Astrocyte of the hippocampus (primary cell): ENCODE data around the gene ATP6V0C.

ENCODE experiments used
- DNase-seq: peaks from one replicate; pipeline ENCODE4 v3.0.0; 2011; ENCODE audit warnings: low read depth, low spot score

Gene ATP6V0C

GRCh38 chr16:2513405-2514332 lies at the start of gene ATP6V0C:
ATP6V0C (plus strand) TSS chr16:2513952; CDS start chr16:2514104, 152 bp downstream.
- DNase-seq, result peak; percentile 95

GRCh38 chr16:2464333-2464732 lies 49.4 kb upstream of the ATP6V0C start:
- no peak for DNase-seq

DNA sequence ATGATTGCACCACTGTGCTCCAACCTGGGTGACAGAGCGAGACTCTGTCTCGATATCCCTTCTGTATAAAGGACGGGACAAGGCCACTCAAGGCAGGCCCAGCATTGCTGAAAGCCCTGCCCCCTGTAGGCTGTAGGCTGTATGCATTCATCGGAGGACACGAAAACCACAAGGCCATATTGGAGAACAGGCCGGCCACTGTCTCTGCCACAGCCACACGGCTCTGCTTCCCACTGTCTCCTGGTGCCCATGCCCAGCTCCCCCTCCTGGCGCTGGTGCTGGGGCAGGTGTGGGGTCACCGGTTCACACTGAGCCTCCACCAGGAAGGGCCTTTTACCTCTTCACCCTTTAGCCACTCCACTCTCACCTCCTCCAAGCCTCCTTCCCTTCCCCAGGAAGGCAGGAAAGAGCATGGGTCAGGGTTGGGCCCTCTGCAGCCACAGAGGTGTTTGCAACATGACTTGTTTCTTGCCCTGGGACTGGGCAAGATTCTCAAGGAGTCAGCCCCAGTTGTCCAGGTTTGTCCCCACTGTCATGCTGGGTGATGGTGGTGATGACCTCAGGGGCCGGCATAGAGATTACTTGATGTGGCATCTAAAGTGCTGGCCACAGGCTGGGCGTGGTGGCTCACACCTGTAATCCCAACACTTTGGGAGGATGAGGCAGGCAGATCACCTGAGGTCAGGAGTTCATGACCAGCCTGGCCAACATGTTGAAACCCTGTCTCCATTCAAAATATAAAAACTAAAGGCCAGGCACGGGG lies 47.9 kb upstream of the ATP6V0C start:
- DNase-seq, result no peak

DNA sequence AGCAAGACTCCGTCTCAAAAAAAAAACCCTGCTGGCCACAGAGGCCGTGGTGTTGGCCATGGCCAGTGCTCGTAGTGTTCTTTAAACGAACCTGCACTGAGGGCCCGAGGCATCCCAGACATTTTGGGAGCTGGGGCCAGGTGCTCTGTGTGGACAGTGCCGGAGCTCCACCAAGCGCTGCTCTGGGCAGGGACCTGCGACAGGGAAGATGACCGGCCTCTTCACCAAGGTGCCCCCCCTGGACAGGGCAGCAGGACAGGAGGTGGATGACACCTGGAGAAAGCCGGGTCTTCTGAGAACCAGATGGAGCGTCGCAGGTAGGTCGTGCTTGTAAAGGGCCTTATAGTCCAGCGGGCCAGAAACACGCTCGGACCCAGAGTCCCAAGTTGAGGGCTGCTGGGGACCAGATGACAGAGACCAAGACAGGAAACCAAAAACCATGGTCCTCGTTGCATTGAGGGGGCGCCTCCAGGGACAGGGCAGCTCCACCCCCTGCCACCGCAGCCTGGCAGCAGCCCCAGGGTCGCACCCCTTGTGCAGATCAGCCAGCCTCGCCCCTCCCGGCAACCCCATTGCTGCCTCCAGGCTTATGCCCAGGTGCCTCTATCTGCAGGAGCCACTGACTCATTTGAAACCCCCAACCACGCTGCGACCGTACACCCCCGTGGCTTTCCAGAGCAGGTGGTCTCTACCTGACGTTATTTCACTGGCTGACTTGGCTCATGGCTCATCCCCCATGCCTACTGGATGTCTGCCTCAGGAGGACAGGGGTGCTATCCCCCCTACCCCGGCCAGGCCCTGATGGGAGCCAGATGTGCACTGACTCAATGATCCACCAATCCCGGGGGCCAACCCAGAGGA lies 46.9 kb upstream of the ATP6V0C start:
- no peak for DNase-seq

- peak; percentile 88 for DNase-seq
Observed at GRCh38 chr16:2467528-2468232, 46.1 kb upstream of the ATP6V0C start.

DNA sequence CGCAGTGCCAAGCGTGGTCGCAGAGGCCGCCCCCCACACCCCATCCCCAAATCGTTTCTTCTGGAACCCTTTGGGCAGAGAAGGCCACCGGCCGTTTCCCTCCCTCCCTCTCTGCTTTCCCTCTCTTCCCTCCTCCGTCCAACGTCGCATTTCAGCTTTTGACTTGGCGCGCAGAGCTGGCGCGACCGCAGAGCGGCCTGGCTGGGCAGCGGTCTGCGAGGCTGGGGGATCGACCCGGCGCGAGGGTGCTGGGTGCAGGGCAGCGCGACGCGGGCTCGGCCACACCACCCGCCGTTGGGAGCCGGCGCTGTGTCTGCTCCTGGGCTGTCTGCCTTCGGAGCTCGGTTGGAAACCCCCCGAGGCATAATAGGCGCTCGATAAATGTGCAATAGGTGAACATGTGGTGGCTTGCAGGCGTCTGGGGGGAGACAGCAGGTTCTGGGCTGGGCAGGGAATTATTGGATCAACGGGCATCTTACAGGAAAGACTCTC lies 45.5 kb upstream of the ATP6V0C start:
- DNase-seq, result peak; percentile 70

DNA sequence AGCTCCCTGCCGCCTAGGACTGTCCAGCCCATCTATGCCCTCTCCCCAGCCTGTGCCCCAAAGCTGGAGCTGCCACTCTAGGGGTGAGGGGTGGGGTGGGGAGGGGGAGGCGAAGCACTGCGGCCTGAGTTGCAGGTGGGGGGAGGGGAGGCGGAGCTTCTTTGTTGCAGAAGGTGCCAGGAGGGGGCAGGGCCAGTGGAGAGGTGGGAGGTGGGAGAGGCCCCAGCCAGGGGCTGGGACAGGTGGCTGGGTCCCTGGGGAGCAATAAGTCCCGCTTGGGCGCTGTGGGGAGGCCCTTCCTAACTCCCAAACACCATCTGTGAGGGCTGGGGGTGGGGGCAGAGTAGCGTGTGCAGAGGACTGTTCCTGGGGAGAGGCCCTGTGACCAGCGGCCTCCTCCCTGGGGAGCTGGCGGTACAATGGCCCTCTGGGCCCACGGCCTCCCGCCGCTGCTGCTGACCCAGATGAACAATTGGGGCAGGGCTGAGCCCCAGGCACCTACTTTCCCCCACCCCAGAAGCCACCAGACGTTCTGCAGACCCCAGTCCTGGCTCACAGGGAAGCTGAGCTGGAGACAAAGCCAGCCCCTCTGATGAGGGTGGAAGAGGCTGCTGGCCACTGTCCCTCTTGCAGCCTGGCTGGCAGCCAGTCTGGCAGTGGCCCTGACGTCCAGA lies 44.9 kb upstream of the ATP6V0C start:
- peak; percentile 20 for DNase-seq

DNA sequence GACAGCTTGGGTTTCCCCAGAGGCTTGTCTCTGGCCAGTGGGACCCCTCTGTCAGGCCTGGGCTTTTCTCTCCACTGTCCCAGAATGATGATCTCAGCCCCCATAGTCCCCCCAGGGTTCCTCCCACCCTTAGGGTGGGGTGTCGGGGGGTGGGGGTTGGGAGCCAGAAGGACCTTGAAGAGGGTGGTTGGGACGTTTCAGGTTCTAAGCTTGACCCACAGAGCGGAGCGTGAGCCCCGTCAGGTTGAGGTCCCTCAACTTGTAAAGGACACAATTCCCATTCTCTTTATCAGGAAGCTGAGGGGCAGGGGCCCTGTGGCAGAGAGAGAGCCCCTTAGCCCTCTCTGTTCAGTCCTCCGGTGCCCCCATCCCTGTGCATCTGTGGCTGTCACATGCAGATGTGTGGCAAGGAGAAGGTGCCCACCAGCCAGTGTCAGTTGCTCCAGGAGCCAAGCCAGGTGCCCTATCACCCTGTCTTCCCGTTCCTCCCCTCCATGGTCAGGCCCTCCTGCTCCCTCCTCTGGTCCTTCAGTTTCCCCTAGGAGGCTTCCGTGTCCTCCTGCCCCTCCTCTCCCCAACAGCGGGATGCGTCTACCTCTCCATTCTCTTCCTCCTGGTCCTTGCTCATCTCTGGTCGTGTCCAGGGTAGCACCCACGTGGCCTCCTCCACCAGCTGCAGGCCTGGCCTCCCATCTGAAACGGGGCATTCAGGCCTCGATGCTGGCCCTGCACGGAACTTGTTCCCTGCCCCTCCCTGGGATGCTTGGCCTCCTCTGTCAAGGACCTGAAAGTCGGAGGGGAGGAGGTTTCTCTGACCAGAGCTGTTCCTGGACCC lies 44.1 kb upstream of the ATP6V0C start:
- DNase-seq, result no peak

DNA sequence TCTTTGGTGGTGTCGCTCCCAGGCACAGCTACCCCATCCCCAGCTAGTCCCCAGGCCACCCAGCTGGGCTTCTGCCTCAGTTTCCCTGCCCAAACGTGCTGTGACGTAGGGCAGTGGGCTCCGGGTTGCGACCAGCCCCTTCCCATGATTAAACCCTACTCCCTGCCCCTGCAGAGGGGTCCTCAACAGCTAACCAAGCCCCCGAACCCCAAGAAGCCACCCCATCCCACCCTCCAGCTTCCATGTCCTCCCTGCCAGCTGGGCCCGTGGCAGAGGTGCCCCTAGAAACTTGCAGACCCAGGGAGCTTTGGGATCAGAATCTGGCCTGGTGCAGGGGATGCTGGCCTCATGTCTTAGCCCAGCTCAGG lies 43.5 kb upstream of the ATP6V0C start:
- DNase-seq, result no peak

DNA sequence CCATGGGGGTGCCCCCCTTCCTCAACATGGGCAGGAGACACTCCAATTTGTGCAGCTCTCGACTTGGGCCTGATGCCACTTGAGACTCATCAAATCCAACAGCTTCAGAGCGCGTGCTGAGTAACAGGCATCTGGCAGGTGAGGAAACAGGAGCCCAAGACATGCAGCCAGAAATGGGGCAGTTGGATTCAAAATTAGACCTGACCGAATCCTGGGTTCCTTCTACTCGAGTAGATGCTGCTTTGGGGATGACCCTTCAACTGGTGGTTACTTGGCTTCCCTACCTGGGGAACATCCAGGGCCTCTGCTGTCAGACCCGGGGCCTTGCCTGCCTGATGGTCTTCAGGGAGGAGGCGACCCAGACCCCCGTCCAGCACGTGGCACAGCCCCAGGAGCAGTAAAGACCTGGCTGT lies 43.1 kb upstream of the ATP6V0C start:
- DNase-seq, result peak; percentile 28

GRCh38 chr16:2471016-2471652 lies 42.6 kb upstream of the ATP6V0C start, which contains the start of gene NTN3:
NTN3 (plus strand) TSS chr16:2471297; CDS start chr16:2471702, 405 bp downstream.
- peak; percentile 59 for DNase-seq

GRCh38 chr16:2471653-2472487 lies 41.9 kb upstream of the ATP6V0C start:
- DNase-seq, result no peak

- DNase-seq, result no peak
Observed at GRCh38 chr16:2472488-2472864, 41.3 kb upstream of the ATP6V0C start.

DNA sequence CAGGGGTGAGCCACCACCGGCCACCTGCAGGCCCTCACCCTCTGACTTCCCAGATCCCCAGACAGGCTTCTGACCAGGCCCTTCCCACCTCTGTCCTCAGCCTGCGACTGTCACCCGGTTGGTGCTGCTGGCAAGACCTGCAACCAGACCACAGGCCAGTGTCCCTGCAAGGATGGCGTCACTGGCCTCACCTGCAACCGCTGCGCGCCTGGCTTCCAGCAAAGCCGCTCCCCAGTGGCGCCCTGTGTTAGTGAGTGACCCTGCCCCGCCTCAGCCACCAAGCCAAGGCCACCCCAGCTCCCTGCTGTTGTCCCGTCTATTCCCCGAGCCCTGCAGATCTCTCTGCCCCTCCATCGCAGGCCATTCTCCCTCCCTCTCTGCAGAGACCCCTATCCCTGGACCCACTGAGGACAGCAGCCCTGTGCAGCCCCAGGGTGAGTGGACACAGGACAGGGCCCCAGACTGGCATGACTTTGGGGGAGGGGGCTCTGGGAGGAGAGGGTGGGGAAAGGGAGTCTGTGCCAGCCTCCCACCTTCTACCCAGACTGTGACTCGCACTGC lies 40.8 kb upstream of the ATP6V0C start:
- no peak for DNase-seq

DNA sequence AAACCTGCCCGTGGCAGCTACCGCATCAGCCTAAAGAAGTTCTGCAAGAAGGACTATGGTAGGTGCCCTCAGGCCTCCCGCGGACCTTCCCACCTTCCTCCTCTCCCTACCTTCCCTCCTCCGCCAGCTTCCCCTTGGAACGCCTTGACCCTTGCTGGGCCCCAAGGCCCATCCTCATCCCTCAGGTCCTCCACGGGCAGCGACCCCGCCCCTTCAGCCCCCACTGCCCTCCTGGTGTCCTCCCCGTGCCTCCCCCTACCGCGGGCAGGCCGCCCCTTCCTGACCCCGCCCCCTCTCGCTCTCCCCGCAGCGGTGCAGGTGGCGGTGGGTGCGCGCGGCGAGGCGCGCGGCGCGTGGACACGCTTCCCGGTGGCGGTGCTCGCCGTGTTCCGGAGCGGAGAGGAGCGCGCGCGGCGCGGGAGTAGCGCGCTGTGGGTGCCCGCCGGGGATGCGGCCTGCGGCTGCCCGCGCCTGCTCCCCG lies 40.3 kb upstream of the ATP6V0C start:
- DNase-seq, result no peak

GRCh38 chr16:2473999-2474876 lies 39.5 kb upstream of the ATP6V0C start:
- DNase-seq, result peak; percentile 73
